IMR-90 (cell line): ENCODE measurements around the gene TBC1D16. TPM values are rescaled to one million over a fixed set of nuclear protein-coding genes. Genes with fewer than 3 reads are reported as not detected.
A peak's percentile ranks its signal among the peaks of the same experiment; 100 is the strongest.

ENCODE experiments used
- ATAC-seq: fragments of 200-7000 bp; cut with Tn5 transposase; 2 replicates; pipeline ENCODE4 v1.9.1; 2020; ENCODE audit warnings: low read depth, mild to moderate bottlenecking, moderate library complexity
- BruUV-seq: library from RNA; stranded (reverse); fragments of 400-500 nt; replicated peaks from 2 replicates; lab custom pipeline; 2021; lab: Mats Ljungman, UMichigan
- CTCF ChIA-PET: fragments of 300-600 bp; formaldehyde crosslinking; extraction: SDS; loops from one replicate; lab custom pipeline; 2021; ENCODE audit warnings: antibody characterized with exemption; lab: Yijun Ruan, JAX
- POLR2A ChIA-PET: fragments of 300-600 bp; sonication (Branson Sonifier 250); formaldehyde crosslinking; loops from one replicate; lab custom pipeline; 2022; ENCODE audit warnings: antibody characterized with exemption; ENCODE audit not compliant: unreplicated experiment; lab: Charles Lee
- DNase-seq: peaks from one replicate; pipeline ENCODE4 v3.0.0; 2013
- H2AFZ ChIP-seq: replicated peaks from 2 replicates; pipeline ENCODE3; 2013; ENCODE audit warnings: low read length, mild to moderate bottlenecking; ENCODE audit not compliant: poor library complexity
- H2AK5ac ChIP-seq: 2 replicates; pipeline ENCODE4 v1.6.1; 2013; ENCODE audit warnings: low read depth, low read length, inconsistent platforms
- H2AK9ac ChIP-seq: replicated peaks from 2 replicates; pipeline ENCODE3; 2013; ENCODE audit warnings: mild to moderate bottlenecking, low read depth, low read length, moderate library complexity; ENCODE audit not compliant: poor library complexity
- H2BK120ac ChIP-seq: 2 replicates; pipeline ENCODE4 v1.6.1; 2013; ENCODE audit warnings: low read depth, low read length, inconsistent platforms
- H2BK15ac ChIP-seq: 3 replicates; pipeline ENCODE4 v1.6.1; 2013; ENCODE audit warnings: low read depth, low read length, inconsistent platforms
- H2BK20ac ChIP-seq: 2 replicates; pipeline ENCODE4 v1.6.1; 2013; ENCODE audit warnings: low read depth, mild to moderate bottlenecking, inconsistent platforms, low read length, moderate library complexity
- H2BK5ac ChIP-seq: 2 replicates; pipeline ENCODE4 v1.6.1; 2013; ENCODE audit warnings: mild to moderate bottlenecking, low read depth, low read length, inconsistent platforms; ENCODE audit not compliant: poor library complexity, severe bottlenecking
- H3K14ac ChIP-seq: replicated peaks from 2 replicates; pipeline ENCODE4 v1.6.1; 2013; ENCODE audit warnings: low read depth, low read length, inconsistent platforms
- H3K18ac ChIP-seq: 2 replicates; pipeline ENCODE4 v1.6.1; 2013; ENCODE audit warnings: low read depth, low read length, control low read depth
- H3K23ac ChIP-seq: 2 replicates; pipeline ENCODE4 v1.6.1; 2013; ENCODE audit warnings: low read depth, low read length, inconsistent platforms
- H3K27ac ChIP-seq: 2 replicates; pipeline ENCODE4 v1.5.1; 2013; ENCODE audit warnings: mild to moderate bottlenecking, control low read depth, low read length; ENCODE audit not compliant: insufficient read depth
- H3K27me3 ChIP-seq: 2 replicates; pipeline ENCODE4 v1.6.1; 2013; ENCODE audit warnings: low read length; ENCODE audit not compliant: control insufficient read depth, insufficient read depth
- H3K36me3 ChIP-seq: 2 replicates; pipeline ENCODE4 v1.6.1; 2013; ENCODE audit warnings: low read length, mixed read lengths; ENCODE audit not compliant: control insufficient read depth, insufficient read depth
- H3K4ac ChIP-seq: 2 replicates; pipeline ENCODE4 v1.6.1; 2013; ENCODE audit warnings: low read depth, low read length, inconsistent platforms
- H3K4me1 ChIP-seq: 2 replicates; pipeline ENCODE4 v1.6.1; 2013; ENCODE audit warnings: low read length, mixed read lengths; ENCODE audit not compliant: control insufficient read depth, insufficient read depth
- H3K4me2 ChIP-seq: 2 replicates; pipeline ENCODE4 v1.6.1; 2013; ENCODE audit warnings: low read depth, mild to moderate bottlenecking, control low read depth, low read length, moderate library complexity
- H3K4me3 ChIP-seq: 2 replicates; pipeline ENCODE4 v1.5.1; 2013; ENCODE audit warnings: low read depth, mild to moderate bottlenecking, control low read depth, low read length, moderate library complexity; ENCODE audit not compliant: insufficient read depth
- H3K56ac ChIP-seq: 2 replicates; pipeline ENCODE4 v1.6.1; 2013; ENCODE audit warnings: low read length, inconsistent platforms; ENCODE audit not compliant: insufficient read depth; ENCODE audit errors: extremely low read depth
- H3K79me1 ChIP-seq, 2 experiments: 2 replicates each; pipeline ENCODE4 v1.6.1; 2013; ENCODE audit warnings: low read length in 2 of 2, inconsistent platforms in 1 of 2, low read depth in 1 of 2
- H3K9ac ChIP-seq: 2 replicates; pipeline ENCODE4 v1.6.1; 2013; ENCODE audit warnings: low read depth, low read length, control low read depth
- H3K9me1 ChIP-seq: 2 replicates; pipeline ENCODE4 v1.6.1; 2013; ENCODE audit warnings: low read length, inconsistent platforms; ENCODE audit not compliant: insufficient read depth
- H3K9me3 ChIP-seq: 2 replicates; pipeline ENCODE4 v1.6.1; 2013; ENCODE audit warnings: low read length; ENCODE audit not compliant: control insufficient read depth, insufficient read depth
- H4K20me1 ChIP-seq: 2 replicates; pipeline ENCODE4 v1.6.1; 2013; ENCODE audit warnings: low read length, inconsistent platforms; ENCODE audit not compliant: insufficient read depth
- H4K5ac ChIP-seq: 2 replicates; pipeline ENCODE4 v1.6.1; 2013; ENCODE audit warnings: mild to moderate bottlenecking, low read depth, low read length, control low read depth
- H4K8ac ChIP-seq, 2 experiments: 2 replicates each; pipeline ENCODE4 v1.6.1; 2013; ENCODE audit warnings: low read depth in 2 of 2, low read length in 2 of 2, control low read depth in 1 of 2, inconsistent platforms in 1 of 2
- H4K91ac ChIP-seq: 2 replicates; pipeline ENCODE4 v1.6.1; 2013; ENCODE audit warnings: low read depth, low read length, inconsistent platforms; ENCODE audit not compliant: insufficient read depth
- BHLHE40 ChIP-seq: fragments of 150-350 bp; IDR thresholded peaks from 2 replicates; pipeline ENCODE4 v1.6.1; 2016; ENCODE audit warnings: mild to moderate bottlenecking, low read depth, low read length
- CTCF ChIP-seq: conservative IDR thresholded peaks from 2 replicates; pipeline ENCODE4 v1.5.1; 2012; ENCODE audit warnings: mild to moderate bottlenecking, low read depth, low read length, improper control_type of control experiment
- FOS ChIP-seq: fragments of 150-350 bp; IDR thresholded peaks from 2 replicates; pipeline ENCODE4 v1.6.1; 2016; ENCODE audit warnings: low read depth, low read length
- MAFK ChIP-seq: IDR thresholded peaks from 2 replicates; pipeline ENCODE4 v1.6.1; 2012; ENCODE audit warnings: low read depth, low read length, improper control_type of control experiment
- MAZ ChIP-seq: IDR thresholded peaks from 2 replicates; pipeline ENCODE4 v1.6.1; 2012; ENCODE audit warnings: low read depth, mild to moderate bottlenecking, low read length, improper control_type of control experiment, moderate library complexity, borderline replicate concordance
- WGBS, 2 experiments: methylation state at CpG; one replicate each; pipeline versions ENCODE4 v1.1.5 to v1.1.7; 2013; ENCODE audit warnings: missing lambda C conversion rate in 2 of 2; ENCODE audit not compliant: insufficient read length in 1 of 2; ENCODE audit errors: extremely low coverage in 2 of 2; 5-methylcytosine and 5-hydroxymethylcytosine counted together
- dilution Hi-C: fragments of 300-500 bp; cut with HindIII; formaldehyde crosslinking; loops from one replicate; pipeline ENCODE4 v1.14.3; 2018; ENCODE audit warnings: low sequenced_read_pairs; ENCODE audit not compliant: unreplicated experiment
- in situ Hi-C: fragments of 300-500 bp; cut with MboI; formaldehyde crosslinking; loops from 3 replicates; pipeline ENCODE4 v1.14.3; 2019; ENCODE audit warnings: low sequenced_read_pairs, inconsistent platforms, mixed read lengths
- intact Hi-C: fragments of 100-400 bp; cut with micrococcal nuclease; formaldehyde crosslinking; loops from 2 replicates; pipeline ENCODE4 v1.10.0; 2022
- polyA plus RNA-seq, 3 experiments: library from polyadenylated mRNA; depleted of rRNA; stranded (reverse); fragments of >200 nt; gene quantifications; 2 replicates each; pipeline ENCODE4 v1.2.3, GENCODE V29; 2012; ENCODE audit warnings: low replicate concordance in 1 of 3
- total RNA-seq: library from RNA; depleted of rRNA; stranded (reverse); fragments of >200 nt; gene quantifications from 2 replicates; pipeline ENCODE4 v1.2.3, GENCODE V29; 2012

The TBC1D16 gene
- total and polyA plus RNA-seq, 2 of the 4 experiments (the other 2 are of a cell fraction): 10.1 to 16.7 TPM

GRCh38 chr17:79988185-79988971 lies 47.3 kb downstream of the TBC1D16 start:
- peak overlapping the region; percentile 36 for H4K5ac ChIP-seq
- peak overlapping the region; percentile 81 for H2AK9ac ChIP-seq
- ChIA-PET POLR2A (no interaction called here), CTCF (no interaction called here)
- peak overlapping the region; percentile 17; the same call in 1 of the 2 replicates for H3K4me3 ChIP-seq
- 1% methylated on average over 9 of the region's 28 CpGs; no CpG with 5 or more reads in 1 of the 2 experiments for WGBS, 2 experiments
- H3K14ac ChIP-seq: peak overlapping the region; percentile 53
- H3K9ac ChIP-seq: 0 out of 2 replicates have a peak overlapping the region, but pooled peaks have one; percentile 16
- H2AK5ac ChIP-seq: peak overlapping the region; percentile 93
- peak overlapping the region; percentile 61; the same call in 1 of the 2 replicates for H3K27ac ChIP-seq
- H2BK20ac ChIP-seq: peak overlapping the region; percentile 12; the same call in 1 of the 2 replicates
- peak overlapping the region; percentile 84 for H2AFZ ChIP-seq
- H2BK5ac ChIP-seq: peak overlapping the region; percentile 60
- H4K91ac ChIP-seq: peak overlapping the region; percentile 65
- peak overlapping the region; percentile 29; the same call in 1 of the 2 replicates for H3K23ac ChIP-seq
- H3K4ac ChIP-seq: peak overlapping the region; percentile 78
- H3K27me3 ChIP-seq: no peaks in the 10 kb centered on the region
- ATAC-seq: peak; percentile 62
- H2BK15ac ChIP-seq: peak overlapping the region; percentile 33; the same call in 1 of the 3 replicates
- H4K20me1 ChIP-seq: peaks cover 6% of the 10 kb centered on the region
- H3K9me1 ChIP-seq: peaks cover 20% of the 10 kb centered on the region
- in situ Hi-C loops (loop anchor here (5.0 to 10.0 kb wide), 3 partner anchors 144 to 241 kb away; no protein-coding TSS in a partner anchor), intact Hi-C loops (loop anchor here (1.0 kb wide), 1 partner anchor 198 kb away; no protein-coding TSS in a partner anchor), dilution Hi-C loops (no loop called here)
- H3K79me1 ChIP-seq: peaks cover 8 to 44% of the 10 kb centered on the region in 2 experiments; a peak in 3 of 4 replicates
- DNase-seq: peak; percentile 89
- H3K56ac ChIP-seq: no peak overlapping the region
- no peaks in the 10 kb centered on the region for H3K9me3 ChIP-seq
- no peaks in the 10 kb centered on the region for H3K36me3 ChIP-seq
- peak overlapping the region in 1 of 2 experiments; percentile 84; a peak in 3 of 4 replicates for H4K8ac ChIP-seq
- BruUV-seq: no TSS peak
- TF ChIP-seq FOS (peak; percentile 51; the same call in 1 of the 2 replicates), BHLHE40 (peak; percentile 51), CTCF (0 out of 2 replicates have a peak, but pooled peaks have one; percentile 3), MAFK (no peak), MAZ (peak; percentile 62; the same call in 1 of the 2 replicates)
- H3K4me1 ChIP-seq: peaks cover 34% of the 10 kb centered on the region
- H3K4me2 ChIP-seq: peak overlapping the region; percentile 66
- H2BK120ac ChIP-seq: peak overlapping the region; percentile 64
- H3K18ac ChIP-seq: peak overlapping the region; percentile 34
